Smooth muscle cell (in vitro differentiated cells): Measurements from ENCODE around the gene WSB2. TPM values are rescaled to one million over a fixed set of nuclear protein-coding genes. Genes with fewer than 3 reads are reported as not detected.
"Not testable (repeated sequence)": the region's sequence is repeated elsewhere in the genome, so short reads cannot be mapped to it uniquely, and the experiment has no call there.

Source experiments
- DNase-seq: peaks from one replicate; lab custom pipeline; 2025; ENCODE audit not compliant: unreplicated experiment; lab: John Stamatoyannopoulos, UW
- H2AFZ ChIP-seq: fragments of 200-600 bp; sonication (generic); 2 replicates; pipeline ENCODE4 v1.6.0; 2016; ENCODE audit warnings: antibody characterized with exemption, low read depth, mild to moderate bottlenecking
- H3F3A ChIP-seq: fragments of 200-600 bp; sonication (generic); 2 replicates; pipeline ENCODE4 v1.6.0; 2017; ENCODE audit warnings: antibody characterized with exemption, low read depth
- H3K27ac ChIP-seq: fragments of 200-600 bp; sonication (generic); 2 replicates; pipeline ENCODE4 v1.5.1; 2016; ENCODE audit warnings: low read depth, mild to moderate bottlenecking
- H3K27me3 ChIP-seq: fragments of 200-600 bp; sonication (generic); 2 replicates; pipeline ENCODE4 v1.6.1; 2016; ENCODE audit warnings: low read depth, mild to moderate bottlenecking
- H3K36me3 ChIP-seq: fragments of 200-600 bp; sonication (generic); 2 replicates; pipeline ENCODE4 v1.5.1; 2016; ENCODE audit warnings: low read depth
- H3K4me1 ChIP-seq: fragments of 200-600 bp; sonication (generic); 2 replicates; pipeline ENCODE4 v1.5.1; 2016; ENCODE audit warnings: low read depth
- H3K4me2 ChIP-seq: fragments of 200-600 bp; sonication (generic); 2 replicates; pipeline ENCODE4 v1.6.0; 2016; ENCODE audit warnings: mild to moderate bottlenecking
- H3K4me3 ChIP-seq: fragments of 200-600 bp; sonication (generic); 2 replicates; pipeline ENCODE4 v1.5.1; 2016; ENCODE audit warnings: mild to moderate bottlenecking
- H3K79me2 ChIP-seq: fragments of 200-600 bp; sonication (generic); 2 replicates; pipeline ENCODE4 v1.6.0; 2016; ENCODE audit warnings: low read depth, mild to moderate bottlenecking
- H3K9ac ChIP-seq: fragments of 200-600 bp; sonication (generic); 2 replicates; pipeline ENCODE4 v1.6.0; 2016; ENCODE audit warnings: low read depth
- H3K9me3 ChIP-seq: fragments of 200-600 bp; sonication (generic); replicated peaks from 2 replicates; pipeline ENCODE4 v1.5.1; 2016; ENCODE audit warnings: low read depth
- H4K20me1 ChIP-seq: fragments of 200-600 bp; sonication (generic); 2 replicates; pipeline ENCODE4 v1.6.0; 2016; ENCODE audit warnings: low read depth
- CTCF ChIP-seq: fragments of 200-600 bp; sonication (generic); IDR thresholded peaks from 2 replicates; pipeline ENCODE4 v1.5.1; 2017; ENCODE audit warnings: borderline replicate concordance, mild to moderate bottlenecking, antibody characterized with exemption; ENCODE audit not compliant: insufficient read depth, poor library complexity, severe bottlenecking
- WGBS: methylation state at CpG from one replicate; pipeline ENCODE4 v1.1.7; 2016; ENCODE audit warnings: low lambda C conversion rate; 5-methylcytosine and 5-hydroxymethylcytosine counted together
- polyA plus RNA-seq: library from polyadenylated mRNA; unstranded; fragments of >200 nt; fragmentation: Nextera tagmentation; extraction: Ambion mirVana; gene quantifications from 2 replicates; pipeline ENCODE4 v1.2.1, GENCODE V29; 2016
- total RNA-seq: library from RNA; depleted of rRNA; stranded (reverse); fragments of >200 nt; gene quantifications from 2 replicates; pipeline ENCODE4 v1.2.3, GENCODE V29; 2014

Gene WSB2
- total and polyA plus RNA-seq, 2 experiments from 2014 or later: 48.1 to 78.2 TPM

GRCh38 chr12:118010903-118011302 is 50.1 kb downstream of the WSB2 start:
- no peaks in the 10 kb centered on the region for H4K20me1 ChIP-seq
- peaks cover under 1% of the 10 kb centered on the region for H3K4me1 ChIP-seq
- no peak overlapping the region for H3K4me2 ChIP-seq
- no peaks in the 10 kb centered on the region for H3K36me3 ChIP-seq
- no peaks in the 10 kb centered on the region for H3K79me2 ChIP-seq
- H3K9ac ChIP-seq: no peak overlapping the region
- H3K27me3 ChIP-seq: no peaks in the 10 kb centered on the region
- H2AFZ ChIP-seq: no peak overlapping the region
- H3K27ac ChIP-seq: no peak overlapping the region
- TF ChIP-seq CTCF: no peak
- no peak for DNase-seq
- no peaks in the 10 kb centered on the region for H3K9me3 ChIP-seq
- no peak overlapping the region for H3K4me3 ChIP-seq
- H3F3A ChIP-seq: no peaks in the 10 kb centered on the region
- 96% methylated on average over 3 of the region's 3 CpGs for WGBS

- DNase-seq, H2AFZ ChIP-seq, H3K4me1 ChIP-seq, H3K27me3 ChIP-seq, H4K20me1 ChIP-seq, H3K36me3 ChIP-seq, H3K9me3 ChIP-seq, H3K27ac ChIP-seq, H3K4me2 ChIP-seq, H3F3A ChIP-seq, H3K9ac ChIP-seq, H3K79me2 ChIP-seq, H3K4me3 ChIP-seq: not testable (repeated sequence)
- 84% methylated on average over 2 of the region's 2 CpGs for WGBS
These were observed 61.2 kb downstream of the WSB2 start for GRCh38 chr12:117999806-118000205.

- H3K9ac ChIP-seq: no peak overlapping the region
- H3K4me2 ChIP-seq: no peak overlapping the region
- H2AFZ ChIP-seq: no peak overlapping the region
- no peaks in the 10 kb centered on the region for H3K36me3 ChIP-seq
- H3K27ac ChIP-seq: no peak overlapping the region
- H4K20me1 ChIP-seq: no peaks in the 10 kb centered on the region
- H3K4me1 ChIP-seq: no peaks in the 10 kb centered on the region
- no peak for TF ChIP-seq CTCF
- no peak for DNase-seq
- H3F3A ChIP-seq: no peaks in the 10 kb centered on the region
- H3K27me3 ChIP-seq: no peaks in the 10 kb centered on the region
- WGBS: 96% methylated on average over 2 of the region's 2 CpGs
- H3K9me3 ChIP-seq: no peaks in the 10 kb centered on the region
- H3K4me3 ChIP-seq: no peak overlapping the region
- H3K79me2 ChIP-seq: no peaks in the 10 kb centered on the region
These were observed 62.3 kb downstream of the WSB2 start for GRCh38 chr12:117998719-117999118.

GRCh38 chr12:117994551-117995438 is 66.2 kb downstream of the WSB2 start:
- no peak overlapping the region for H3K27ac ChIP-seq
- H3K4me2 ChIP-seq: no peak overlapping the region
- no peak for DNase-seq
- no peaks in the 10 kb centered on the region for H3K9me3 ChIP-seq
- no peaks in the 10 kb centered on the region for H3K79me2 ChIP-seq
- H3K4me3 ChIP-seq: no peak overlapping the region
- no peak for TF ChIP-seq CTCF
- H3K36me3 ChIP-seq: no peaks in the 10 kb centered on the region
- H3K4me1 ChIP-seq: no peaks in the 10 kb centered on the region
- no peaks in the 10 kb centered on the region for H3K27me3 ChIP-seq
- H4K20me1 ChIP-seq: no peaks in the 10 kb centered on the region
- H3F3A ChIP-seq: no peaks in the 10 kb centered on the region
- no peak overlapping the region for H3K9ac ChIP-seq
- WGBS: 79% methylated on average over 3 of the region's 3 CpGs
- H2AFZ ChIP-seq: no peak overlapping the region
